Dermis blood vessel endothelial cell (primary cell): ENCODE data around the gene ARRDC3. TPM values are rescaled to one million over a fixed set of nuclear protein-coding genes. Genes with fewer than 3 reads are reported as not detected.
A peak's percentile ranks its signal among the peaks of the same experiment; 100 is the strongest.
"Not testable (repeated sequence)": the region's sequence is repeated elsewhere in the genome, so short reads cannot be mapped to it uniquely, and the experiment has no call there.

Source experiments
- DNase-seq: peaks from one replicate; pipeline ENCODE4 v3.0.0; 2010
- total RNA-seq: library from RNA; depleted of rRNA; stranded (reverse); fragments of >200 nt; gene quantifications from 2 replicates; pipeline ENCODE4 v1.2.3, GENCODE V29; 2014

The ARRDC3 gene
- total RNA-seq: 81.0 and 94.4 TPM in 2 replicates

- peak; percentile 97 for DNase-seq
Measured at GRCh38 chr5:91383027-91383955, at the start of gene ARRDC3. TSS of gene ARRDC3 (minus strand) at chr5:91383317. CDS start at chr5:91383092, 225 bp downstream.

- DNase-seq: no peak
Measured at GRCh38 chr5:91430949-91431348, 47.8 kb upstream of the ARRDC3 start.

DNA sequence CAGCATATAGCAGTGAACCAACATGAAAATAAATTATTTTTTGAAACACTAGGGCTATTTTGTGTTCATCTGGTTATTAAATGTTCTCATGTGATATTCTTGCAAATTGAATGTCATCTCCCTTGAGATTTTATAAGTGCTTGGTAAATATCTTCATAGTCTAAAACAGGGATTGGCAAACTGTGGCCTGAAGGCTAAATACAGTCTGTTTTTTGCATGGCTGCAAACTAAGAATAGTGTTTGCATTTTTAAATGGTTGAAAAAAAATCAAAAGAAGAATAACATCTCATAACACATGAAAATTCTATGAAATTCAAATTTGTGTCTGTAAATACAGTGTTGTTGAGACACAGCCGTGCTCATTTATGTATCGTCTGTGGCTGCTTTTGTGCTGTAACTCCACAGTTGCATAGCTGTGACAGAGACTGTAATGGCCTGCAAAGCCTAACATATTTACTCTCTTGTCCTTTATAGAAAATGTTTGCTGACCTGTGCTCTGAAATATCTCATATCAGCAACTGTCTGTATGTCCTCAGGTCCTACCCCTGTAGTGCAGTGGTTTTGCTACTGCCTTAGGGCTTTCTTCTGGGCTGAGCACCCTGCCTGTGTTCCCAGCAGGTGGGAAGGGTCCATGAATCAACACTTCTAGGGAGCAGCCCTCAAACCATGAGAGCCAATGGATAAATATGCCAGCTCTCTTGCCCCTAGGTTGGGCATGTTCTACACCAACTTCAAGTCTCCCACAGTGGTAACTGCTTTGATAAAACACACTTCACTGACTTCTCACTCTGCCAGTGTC lies 41.7 kb upstream of the ARRDC3 start:
- no peak for DNase-seq

DNA sequence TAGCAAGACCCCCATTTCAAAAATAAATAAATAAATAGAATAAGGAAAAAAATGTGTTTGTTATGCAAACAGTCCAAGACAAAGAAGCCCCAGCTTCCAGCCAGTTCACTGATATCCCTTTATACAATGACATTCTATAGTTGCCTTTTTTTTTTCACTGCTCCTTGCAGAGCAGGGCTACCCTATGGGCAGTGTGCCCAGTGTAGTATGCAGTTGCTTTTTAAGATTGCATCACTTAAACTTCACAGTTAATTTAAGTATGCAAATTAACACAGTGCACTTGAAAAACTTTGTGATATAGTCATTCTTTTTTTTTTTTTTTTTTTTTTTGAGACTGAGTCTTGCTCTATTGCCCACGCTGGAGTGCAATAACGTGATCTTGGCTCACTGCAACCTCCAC lies 40.8 kb upstream of the ARRDC3 start:
- no peak for DNase-seq

DNA sequence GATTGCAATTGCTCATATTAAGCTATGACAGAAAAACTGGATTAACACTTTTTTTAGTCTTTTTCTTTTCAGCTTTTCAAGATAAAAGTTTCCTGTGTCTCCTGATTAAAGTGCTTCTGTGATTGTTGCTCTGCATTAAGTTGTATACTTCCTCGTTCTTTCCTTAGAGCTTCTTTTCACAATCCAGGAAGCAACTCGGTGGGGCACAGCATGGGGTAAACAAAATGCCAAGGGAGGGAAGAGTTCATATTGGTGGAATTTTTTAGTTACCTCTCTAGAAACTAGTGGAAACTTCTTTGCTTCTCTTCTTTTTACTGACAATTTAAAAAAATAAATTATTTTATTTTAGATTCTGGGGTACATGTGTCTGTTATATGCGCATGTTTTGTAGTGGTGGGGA lies 37.8 kb upstream of the ARRDC3 start:
- DNase-seq: no peak

DNA sequence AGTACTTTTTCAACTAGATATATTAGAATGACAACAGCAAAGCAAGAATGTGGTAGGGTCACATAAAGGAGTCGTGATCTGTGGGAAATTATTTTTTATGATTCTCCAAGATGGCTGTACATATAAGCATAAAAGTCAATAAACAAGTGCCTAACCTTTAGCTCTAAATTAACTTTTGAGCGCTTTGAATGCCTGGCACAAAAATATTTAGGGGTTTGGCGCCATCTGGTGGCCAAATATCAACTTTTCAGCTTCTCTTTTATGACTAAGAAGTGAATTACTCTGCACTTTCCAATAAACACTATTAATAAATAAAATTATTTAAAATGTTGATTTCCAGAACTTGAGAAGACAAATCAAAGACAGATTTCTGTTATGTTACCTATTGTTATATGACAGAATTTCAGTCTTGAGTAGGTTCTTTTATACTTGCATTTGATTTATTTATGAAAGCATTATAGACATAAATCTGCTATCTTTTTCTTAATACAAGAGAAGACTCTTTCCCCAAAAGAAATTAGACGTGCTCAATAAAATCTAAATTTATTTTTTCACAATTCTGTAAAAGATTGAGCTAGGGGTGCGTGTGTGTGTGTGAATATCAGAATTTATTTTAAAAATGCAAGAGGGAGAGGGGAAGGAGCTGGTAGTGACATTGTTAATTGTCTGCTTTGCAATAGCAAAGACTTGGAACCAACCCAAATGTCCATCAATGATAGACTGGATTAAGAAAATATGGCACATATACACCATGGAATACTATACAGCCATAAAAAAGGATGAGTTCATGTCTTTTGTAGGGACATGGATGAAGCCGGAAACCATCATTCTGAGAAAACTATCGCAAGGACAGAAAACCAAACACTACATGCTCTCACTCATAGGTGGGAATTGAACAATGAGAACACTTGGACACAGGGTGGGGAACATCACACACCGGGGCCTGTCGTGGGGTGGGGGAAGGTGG lies 36.7 kb upstream of the ARRDC3 start:
- DNase-seq: peak; percentile 78

- no peak for DNase-seq
Measured at GRCh38 chr5:91419136-91419535, 36.0 kb upstream of the ARRDC3 start.

GRCh38 chr5:91418158-91418557 lies 35.0 kb upstream of the ARRDC3 start:
- no peak for DNase-seq

DNA sequence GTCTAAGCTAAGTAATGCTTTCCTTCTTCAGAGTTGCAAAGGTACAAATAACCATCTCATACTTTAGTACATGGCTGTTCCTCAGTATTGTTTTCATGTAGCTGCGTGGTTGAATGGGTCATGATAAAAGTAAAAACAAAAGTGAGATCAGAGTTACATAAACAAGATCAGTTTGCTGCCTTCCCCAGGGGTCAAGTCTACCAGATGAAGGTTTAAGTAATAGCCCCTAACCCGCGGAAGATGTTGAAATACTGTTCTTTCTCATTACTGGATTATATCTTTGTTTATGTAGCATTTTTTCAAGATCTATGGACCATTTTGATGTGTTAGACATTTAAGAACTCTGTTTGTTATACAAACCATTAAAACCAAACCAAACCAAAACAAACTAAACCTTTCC lies 34.1 kb upstream of the ARRDC3 start:
- no peak for DNase-seq

DNA sequence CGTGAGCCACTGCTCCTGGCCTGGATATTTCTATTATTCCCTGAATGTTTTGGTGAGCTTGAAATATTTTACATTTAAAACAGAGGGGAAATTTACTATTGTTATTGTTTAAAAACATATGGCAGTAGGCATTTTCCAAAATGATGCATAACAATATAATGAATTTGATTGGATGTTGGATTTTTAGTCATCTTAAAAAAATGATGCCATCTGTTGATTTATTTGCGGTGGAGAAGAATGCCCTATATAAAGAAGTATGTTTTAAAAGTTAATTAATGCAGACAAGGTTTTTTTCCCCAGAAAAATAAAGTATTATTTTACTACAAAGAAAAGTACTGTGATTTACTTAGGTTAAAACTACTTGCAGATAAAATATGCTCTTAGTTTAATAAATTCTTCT lies 33.4 kb upstream of the ARRDC3 start:
- DNase-seq: no peak

DNA sequence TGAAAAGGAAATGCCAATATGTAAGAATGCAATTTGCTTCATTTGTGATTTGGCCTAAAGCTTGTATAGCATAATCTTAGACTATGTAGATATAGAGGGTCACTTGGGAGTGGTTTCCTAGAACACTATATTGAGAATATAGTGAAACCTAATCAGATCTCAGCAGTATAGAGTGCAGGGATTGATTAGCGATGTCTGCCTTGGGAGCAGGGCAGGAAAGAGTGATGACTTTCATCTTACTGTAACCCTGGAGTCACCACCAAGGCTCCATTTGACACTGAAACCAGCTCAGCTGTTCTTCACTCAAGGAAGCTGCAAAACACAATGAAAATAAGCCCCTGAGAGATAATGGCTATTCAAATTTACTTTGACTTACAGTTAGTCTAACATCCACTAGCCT lies 26.2 kb upstream of the ARRDC3 start:
- no peak for DNase-seq

- no peak for DNase-seq
Measured at GRCh38 chr5:91408710-91409109, 25.6 kb upstream of the ARRDC3 start.

DNA sequence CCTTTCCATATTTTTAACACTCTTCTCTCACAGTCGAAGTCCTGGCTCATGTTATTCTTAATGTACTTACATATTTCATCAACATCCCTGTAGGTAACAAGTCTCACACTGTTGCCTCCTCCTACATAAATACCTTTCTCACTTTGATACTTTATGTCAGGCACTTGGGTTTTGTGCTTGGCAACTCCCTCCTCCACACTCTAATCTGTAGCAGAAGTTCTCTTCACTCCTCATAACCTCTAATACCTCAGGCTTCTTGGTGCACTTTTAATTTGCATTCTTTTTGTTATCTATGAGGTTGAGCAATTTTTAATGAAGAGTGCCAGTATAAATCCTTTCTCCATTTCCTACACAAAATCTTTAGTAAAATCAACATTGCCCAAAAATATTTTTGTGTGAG lies 24.1 kb upstream of the ARRDC3 start:
- no peak for DNase-seq

DNA sequence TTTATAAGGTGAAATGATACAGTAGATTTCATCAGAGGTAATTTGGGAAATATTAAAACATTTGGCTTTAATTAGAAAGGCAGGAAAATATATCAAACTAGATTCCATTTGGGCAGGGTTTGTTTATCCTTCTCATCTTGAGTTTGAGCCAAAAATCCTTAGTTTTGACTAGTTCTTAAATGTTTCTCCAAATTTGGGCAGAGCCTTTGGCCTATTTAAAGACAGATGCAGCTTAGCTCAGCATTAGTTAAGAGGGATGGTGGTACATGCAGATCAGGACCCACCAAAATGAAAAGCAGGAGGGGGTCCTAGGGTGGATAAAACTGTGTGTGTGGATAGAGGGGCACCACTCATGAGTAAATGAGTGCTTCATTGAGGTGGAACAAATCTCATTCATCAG lies 20.3 kb upstream of the ARRDC3 start:
- no peak for DNase-seq

- no peak for DNase-seq
Measured at GRCh38 chr5:91401175-91401574, 18.1 kb upstream of the ARRDC3 start.

GRCh38 chr5:91397791-91398190 lies 14.7 kb upstream of the ARRDC3 start:
- DNase-seq: no peak

GRCh38 chr5:91390268-91390667 lies 7.2 kb upstream of the ARRDC3 start:
- no peak for DNase-seq

GRCh38 chr5:91389555-91389954 lies 6.4 kb upstream of the ARRDC3 start:
- not testable (repeated sequence) for DNase-seq

- DNase-seq: no peak
Measured at GRCh38 chr5:91388362-91388761, 5.2 kb upstream of the ARRDC3 start.

DNA sequence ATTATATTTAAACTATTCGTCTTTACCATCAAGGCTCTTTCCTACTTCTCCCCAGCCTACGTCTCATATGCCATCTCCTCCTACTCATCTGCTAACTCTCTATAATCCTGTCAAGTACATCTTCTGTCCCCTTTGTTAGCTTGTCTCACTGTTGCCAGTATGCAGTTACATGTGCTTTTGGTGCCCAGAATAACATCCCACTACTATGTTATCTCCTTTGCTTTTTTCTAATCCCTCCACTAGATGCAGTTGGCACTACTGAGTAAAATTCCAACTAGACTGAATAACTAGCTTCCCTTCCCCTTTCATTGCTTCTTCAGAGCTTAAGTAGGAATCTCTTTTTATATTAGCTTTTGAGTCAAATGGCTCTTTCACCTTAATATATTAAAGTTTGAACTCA lies 3.0 kb upstream of the ARRDC3 start:
- DNase-seq: no peak

DNA sequence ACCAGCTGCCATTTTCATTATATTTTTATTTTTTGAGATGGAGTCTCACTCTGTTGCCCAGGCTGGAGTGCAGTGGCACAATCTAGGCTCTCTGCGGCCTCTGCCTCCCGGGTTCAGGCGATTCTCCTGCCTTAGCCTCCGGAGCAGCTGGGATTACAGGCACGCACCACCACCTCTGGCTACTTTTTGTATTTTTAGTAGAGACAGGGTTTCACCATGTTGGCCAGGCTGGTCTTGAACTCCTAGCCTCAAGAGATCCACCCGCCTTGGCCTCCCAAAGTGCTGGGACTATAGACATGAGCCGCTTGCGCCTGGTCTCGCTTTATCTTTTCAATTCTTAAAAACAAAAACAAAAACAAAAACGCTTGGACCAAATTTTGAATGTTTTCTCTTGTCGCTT lies 2.5 kb upstream of the ARRDC3 start:
- not testable (repeated sequence) for DNase-seq

GRCh38 chr5:91384671-91385430 lies 1.7 kb upstream of the ARRDC3 start:
- DNase-seq: peak; percentile 96
